Parathyroid adenoma (tissue), 2 donors: ENCODE results near the gene SNAP47.

Experiments used
- H2AFZ ChIP-seq: fragments of 300-600 bp; sonication (generic); one replicate; pipeline ENCODE4 v1.7.0; 2017; ENCODE audit warnings: antibody characterized with exemption, mild to moderate bottlenecking
- H3K27ac ChIP-seq: fragments of 300-600 bp; sonication (generic); one replicate; pipeline ENCODE4 v1.7.0; 2017
- H3K27me3 ChIP-seq: fragments of 300-600 bp; sonication (generic); one replicate; pipeline ENCODE4 v1.7.0; 2017; ENCODE audit warnings: low read length; ENCODE audit not compliant: control insufficient read depth, insufficient read depth
- H3K36me3 ChIP-seq: fragments of 300-600 bp; sonication (generic); one replicate; pipeline ENCODE4 v1.7.0; 2017; ENCODE audit warnings: low read length; ENCODE audit not compliant: control insufficient read depth, insufficient read depth
- H3K4me1 ChIP-seq: fragments of 300-600 bp; sonication (generic); one replicate; pipeline ENCODE4 v1.7.0; 2017; ENCODE audit warnings: control low read depth
- H3K4me2 ChIP-seq: fragments of 300-600 bp; sonication (generic); one replicate; pipeline ENCODE4 v1.7.0; 2017; ENCODE audit warnings: low read length
- H3K4me3 ChIP-seq: fragments of 300-600 bp; sonication (generic); one replicate; pipeline ENCODE4 v1.7.0; 2017; ENCODE audit warnings: low read depth, low read length
- H3K79me2 ChIP-seq: fragments of 300-600 bp; sonication (generic); one replicate; pipeline ENCODE4 v1.7.0; 2017; ENCODE audit warnings: control low read depth
- H3K9ac ChIP-seq: fragments of 300-600 bp; sonication (generic); one replicate; pipeline ENCODE4 v1.7.0; 2017; ENCODE audit warnings: mild to moderate bottlenecking
- H3K9me3 ChIP-seq: fragments of 300-600 bp; sonication (generic); one replicate; pipeline ENCODE4 v1.7.0; 2017; ENCODE audit warnings: low read length; ENCODE audit not compliant: control insufficient read depth
- TF ChIP-seq, protein P1 (sequence below): fragments of 300-600 bp; sonication (generic); IDR thresholded peaks from one replicate; pipeline ENCODE4 v1.7.0; 2017; ENCODE audit warnings: antibody characterized with exemption, mild to moderate bottlenecking
- donor health status: primary hyperparathyroidism.

SNAP47 gene

DNA sequence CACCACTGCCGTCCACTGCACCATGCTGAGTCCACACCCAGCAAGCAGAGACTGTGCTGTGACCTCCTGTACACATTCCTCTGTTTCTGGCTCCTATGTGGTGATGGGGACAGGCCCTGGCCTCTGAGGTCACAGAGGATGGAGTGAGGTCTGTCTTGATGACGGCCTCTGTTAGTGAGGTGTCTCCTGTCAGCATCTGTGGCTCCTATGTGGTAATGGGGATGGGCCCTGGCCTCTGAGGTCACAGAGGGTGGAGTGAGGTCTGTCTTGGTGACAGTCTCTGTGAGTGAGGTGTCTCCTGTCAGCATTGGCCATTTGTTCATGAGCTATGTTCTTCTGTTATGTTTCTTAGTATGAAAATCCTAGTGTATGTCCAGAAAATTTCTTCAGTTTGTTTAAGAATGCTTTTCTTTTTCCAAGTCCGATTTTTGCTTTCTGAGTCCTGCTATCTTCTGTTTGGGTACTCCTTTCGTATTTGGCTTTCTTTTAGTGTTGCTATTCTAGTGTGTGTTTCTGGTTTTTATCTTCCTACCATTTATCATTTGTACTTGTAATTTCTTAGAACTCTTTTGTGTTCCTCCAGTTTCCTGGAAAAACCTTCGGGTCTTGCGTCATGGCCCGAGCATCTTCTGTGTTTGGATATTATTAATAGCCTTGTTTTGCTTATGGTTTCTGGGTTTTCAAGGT, 13.4 kb downstream of the SNAP47 start:
- H3K4me3 ChIP-seq: no peak overlapping the region
- no peak overlapping the region for H3K4me2 ChIP-seq
- H3K9ac ChIP-seq: no peak overlapping the region
- no peak overlapping the region for H3K27ac ChIP-seq
- H3K9me3 ChIP-seq: no peaks in the 10 kb centered on the region
- no peak overlapping the region for H2AFZ ChIP-seq
- no peaks in the 10 kb centered on the region for H3K27me3 ChIP-seq
- peaks cover 20% of the 10 kb centered on the region for H3K79me2 ChIP-seq
- no peaks in the 10 kb centered on the region for H3K36me3 ChIP-seq
- TF ChIP-seq, protein P1, sequence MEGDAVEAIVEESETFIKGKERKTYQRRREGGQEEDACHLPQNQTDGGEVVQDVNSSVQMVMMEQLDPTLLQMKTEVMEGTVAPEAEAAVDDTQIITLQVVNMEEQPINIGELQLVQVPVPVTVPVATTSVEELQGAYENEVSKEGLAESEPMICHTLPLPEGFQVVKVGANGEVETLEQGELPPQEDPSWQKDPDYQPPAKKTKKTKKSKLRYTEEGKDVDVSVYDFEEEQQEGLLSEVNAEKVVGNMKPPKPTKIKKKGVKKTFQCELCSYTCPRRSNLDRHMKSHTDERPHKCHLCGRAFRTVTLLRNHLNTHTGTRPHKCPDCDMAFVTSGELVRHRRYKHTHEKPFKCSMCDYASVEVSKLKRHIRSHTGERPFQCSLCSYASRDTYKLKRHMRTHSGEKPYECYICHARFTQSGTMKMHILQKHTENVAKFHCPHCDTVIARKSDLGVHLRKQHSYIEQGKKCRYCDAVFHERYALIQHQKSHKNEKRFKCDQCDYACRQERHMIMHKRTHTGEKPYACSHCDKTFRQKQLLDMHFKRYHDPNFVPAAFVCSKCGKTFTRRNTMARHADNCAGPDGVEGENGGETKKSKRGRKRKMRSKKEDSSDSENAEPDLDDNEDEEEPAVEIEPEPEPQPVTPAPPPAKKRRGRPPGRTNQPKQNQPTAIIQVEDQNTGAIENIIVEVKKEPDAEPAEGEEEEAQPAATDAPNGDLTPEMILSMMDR: no peak
- H3K4me1 ChIP-seq: no peaks in the 10 kb centered on the region

DNA sequence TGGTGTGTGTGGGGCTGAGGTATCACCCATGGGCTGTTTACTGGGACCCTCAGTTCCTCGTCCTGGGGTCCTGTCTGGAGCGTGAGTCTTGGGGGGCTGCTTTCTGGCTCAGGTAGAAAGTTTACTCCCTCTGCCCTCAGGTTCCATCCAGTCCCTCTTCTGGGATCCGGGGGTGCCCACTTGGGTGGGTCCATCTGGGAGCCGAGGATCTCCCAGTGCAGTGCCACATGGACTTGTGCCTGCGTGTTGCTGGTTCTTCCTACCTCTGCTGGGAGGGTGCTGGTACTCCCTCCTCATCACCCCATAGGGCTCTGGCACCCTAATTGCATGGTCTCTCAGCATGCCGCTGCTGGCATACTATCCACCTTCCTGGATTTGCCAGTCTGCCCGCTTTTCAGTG, 14.0 kb downstream of the SNAP47 start:
- Histone ChIP-seq H3K4me3 (no peak overlapping the region), H3K4me2 (no peak overlapping the region), H2AFZ (no peak overlapping the region), H3K9me3 (no peaks in the 10 kb centered on the region), H3K9ac (no peak overlapping the region), H3K27me3 (no peaks in the 10 kb centered on the region), H3K27ac (no peak overlapping the region), H3K36me3 (no peaks in the 10 kb centered on the region), H3K79me2 (peaks cover 20% of the 10 kb centered on the region), H3K4me1 (no peaks in the 10 kb centered on the region)
- TF ChIP-seq, protein P1: no peak

DNA sequence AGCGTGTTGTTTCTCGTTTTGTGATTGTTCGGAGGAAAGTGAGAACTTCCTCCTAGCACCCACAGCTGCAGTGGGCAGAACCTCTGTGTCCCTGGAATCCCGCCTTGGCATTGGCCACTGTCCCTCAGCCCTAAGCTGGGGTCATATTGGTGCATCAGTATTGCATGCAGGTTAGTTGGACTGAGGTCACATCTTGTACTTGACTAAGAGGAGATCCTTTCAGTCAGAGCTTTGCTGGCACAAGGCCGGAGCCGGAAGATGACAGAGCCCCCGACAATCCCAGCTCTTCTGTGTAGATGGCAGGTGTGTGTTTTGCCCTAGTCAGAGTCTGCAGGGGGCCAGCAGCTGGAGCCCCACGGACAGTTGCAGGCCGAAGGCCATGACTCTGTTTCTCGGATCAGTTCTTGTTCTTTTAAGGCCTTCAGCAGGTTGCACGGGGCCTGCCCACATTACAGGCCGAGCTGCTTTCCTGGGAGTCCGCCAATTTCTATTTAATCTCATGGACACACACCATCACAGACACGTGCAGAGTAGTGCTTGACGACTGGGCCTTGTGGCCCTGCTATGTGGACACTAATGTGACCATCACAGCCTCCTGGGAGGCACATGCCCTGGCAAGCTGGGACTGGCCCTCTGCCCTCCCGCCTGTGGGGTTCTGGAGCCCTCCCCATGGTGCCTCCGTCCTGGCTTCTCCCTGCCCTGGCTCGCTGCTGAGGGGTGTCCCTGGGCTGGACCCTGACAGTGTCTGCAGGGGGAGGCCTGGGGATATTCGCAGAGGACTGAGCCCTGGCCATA, 14.9 kb downstream of the SNAP47 start:
- H3K36me3 ChIP-seq: no peaks in the 10 kb centered on the region
- H3K9ac ChIP-seq: no peak overlapping the region
- peaks cover 20% of the 10 kb centered on the region for H3K79me2 ChIP-seq
- no peak overlapping the region for H3K4me3 ChIP-seq
- H2AFZ ChIP-seq: no peak overlapping the region
- TF ChIP-seq, protein P1: no peak
- no peak overlapping the region for H3K27ac ChIP-seq
- H3K4me1 ChIP-seq: no peaks in the 10 kb centered on the region
- no peak overlapping the region for H3K4me2 ChIP-seq
- H3K27me3 ChIP-seq: no peaks in the 10 kb centered on the region
- no peaks in the 10 kb centered on the region for H3K9me3 ChIP-seq

DNA sequence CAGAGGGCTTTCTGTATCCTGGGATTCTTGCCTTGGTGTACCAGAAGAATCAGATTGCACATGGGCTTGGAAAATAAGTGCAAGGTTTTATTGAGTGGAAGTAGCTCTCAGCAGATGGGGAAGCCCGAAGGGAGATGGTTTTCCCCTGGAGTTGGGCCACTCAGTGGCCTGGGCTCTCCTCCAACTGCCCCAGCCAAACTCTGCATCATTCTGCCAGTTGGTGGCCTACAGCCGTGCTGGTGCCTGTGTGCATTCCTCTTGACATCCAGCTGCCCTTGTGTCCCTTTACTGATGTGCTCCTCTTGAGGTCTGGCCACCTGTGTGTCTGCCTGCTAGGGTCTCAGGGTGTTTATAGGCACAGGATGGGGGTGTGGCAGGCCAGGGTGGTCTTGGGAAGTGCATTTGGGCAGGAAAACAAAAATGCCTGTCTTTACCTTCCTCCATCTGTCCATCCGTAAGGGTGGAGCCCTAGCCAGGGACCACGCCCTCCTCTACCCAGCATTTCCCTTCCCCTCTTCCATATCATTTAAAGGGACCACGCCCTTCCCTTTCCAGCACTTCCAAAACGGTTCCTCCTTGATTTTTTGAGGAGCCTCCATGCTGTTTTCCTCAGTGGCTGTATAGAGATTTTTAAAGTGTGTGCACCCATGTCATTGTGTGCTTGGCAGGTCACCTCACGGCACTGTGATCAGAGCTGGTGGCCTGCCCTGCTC, 18.9 kb downstream of the SNAP47 start:
- Histone ChIP-seq H3K27me3 (no peaks in the 10 kb centered on the region), H3K79me2 (peaks cover 6% of the 10 kb centered on the region), H3K36me3 (no peaks in the 10 kb centered on the region), H3K4me1 (no peaks in the 10 kb centered on the region), H3K9ac (no peak overlapping the region), H2AFZ (no peak overlapping the region), H3K9me3 (no peaks in the 10 kb centered on the region), H3K27ac (no peak overlapping the region), H3K4me2 (no peak overlapping the region), H3K4me3 (no peak overlapping the region)
- TF ChIP-seq, protein P1: no peak
